Retinal pigment epithelial cell (primary cell): Measurements from ENCODE around the gene IGF2BP3.

Experiments used
- DNase-seq: peaks from one replicate; pipeline ENCODE4 v3.0.0-alpha.2; 2010; ENCODE audit warnings: low read depth
- H3K4me3 ChIP-seq: 2 replicates; pipeline ENCODE4 v1.5.1; 2011; ENCODE audit warnings: mild to moderate bottlenecking, low read length, control low read depth, moderate library complexity
- TF ChIP-seq, protein P1 (sequence below): conservative IDR thresholded peaks from 2 replicates; pipeline ENCODE4 v1.5.1; 2011; ENCODE audit warnings: low read depth, low read length, control low read depth, inconsistent platforms

The IGF2BP3 gene

GRCh38 chr7:23266918-23267317 lies 203.4 kb downstream of the IGF2BP3 start:
- H3K4me3 ChIP-seq = no peak overlapping the region
- TF ChIP-seq, protein P1, sequence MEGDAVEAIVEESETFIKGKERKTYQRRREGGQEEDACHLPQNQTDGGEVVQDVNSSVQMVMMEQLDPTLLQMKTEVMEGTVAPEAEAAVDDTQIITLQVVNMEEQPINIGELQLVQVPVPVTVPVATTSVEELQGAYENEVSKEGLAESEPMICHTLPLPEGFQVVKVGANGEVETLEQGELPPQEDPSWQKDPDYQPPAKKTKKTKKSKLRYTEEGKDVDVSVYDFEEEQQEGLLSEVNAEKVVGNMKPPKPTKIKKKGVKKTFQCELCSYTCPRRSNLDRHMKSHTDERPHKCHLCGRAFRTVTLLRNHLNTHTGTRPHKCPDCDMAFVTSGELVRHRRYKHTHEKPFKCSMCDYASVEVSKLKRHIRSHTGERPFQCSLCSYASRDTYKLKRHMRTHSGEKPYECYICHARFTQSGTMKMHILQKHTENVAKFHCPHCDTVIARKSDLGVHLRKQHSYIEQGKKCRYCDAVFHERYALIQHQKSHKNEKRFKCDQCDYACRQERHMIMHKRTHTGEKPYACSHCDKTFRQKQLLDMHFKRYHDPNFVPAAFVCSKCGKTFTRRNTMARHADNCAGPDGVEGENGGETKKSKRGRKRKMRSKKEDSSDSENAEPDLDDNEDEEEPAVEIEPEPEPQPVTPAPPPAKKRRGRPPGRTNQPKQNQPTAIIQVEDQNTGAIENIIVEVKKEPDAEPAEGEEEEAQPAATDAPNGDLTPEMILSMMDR = no peak
- no peak for DNase-seq

- TF ChIP-seq, protein P1 = no peak
- no peak overlapping the region for H3K4me3 ChIP-seq
- no peak for DNase-seq
Measured at GRCh38 chr7:23264916-23265458, 205.3 kb downstream of the IGF2BP3 start.

DNA sequence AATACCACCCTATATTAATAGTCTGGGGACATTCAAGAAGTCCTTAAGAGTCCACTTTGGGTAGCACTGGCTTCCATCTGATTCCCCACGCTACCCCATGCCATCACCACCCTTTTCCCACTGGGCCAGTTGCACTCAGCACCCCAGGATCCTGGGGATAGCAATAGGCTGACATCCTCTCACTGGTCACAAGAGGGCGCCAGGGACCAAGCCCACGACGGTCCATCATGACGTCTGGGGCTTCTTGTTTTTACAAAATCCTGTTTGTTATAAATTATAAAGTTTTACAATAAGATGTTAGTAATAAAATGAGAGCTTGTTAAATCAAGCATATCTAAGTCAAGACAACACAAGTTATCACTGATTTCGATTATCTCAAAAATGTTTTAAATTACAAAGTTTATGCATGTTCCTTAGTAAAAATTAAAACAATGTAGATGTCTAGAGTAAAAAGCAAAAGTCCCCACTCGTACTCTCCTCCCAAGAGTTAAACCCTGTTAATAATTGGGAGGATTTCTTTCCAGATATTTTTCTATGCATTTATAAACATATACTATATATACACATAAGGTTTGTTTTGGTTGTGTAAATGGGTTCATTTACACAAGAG lies 208.3 kb downstream of the IGF2BP3 start:
- no peak overlapping the region for H3K4me3 ChIP-seq
- no peak for DNase-seq
- TF ChIP-seq, protein P1 = peak; percentile 93

DNA sequence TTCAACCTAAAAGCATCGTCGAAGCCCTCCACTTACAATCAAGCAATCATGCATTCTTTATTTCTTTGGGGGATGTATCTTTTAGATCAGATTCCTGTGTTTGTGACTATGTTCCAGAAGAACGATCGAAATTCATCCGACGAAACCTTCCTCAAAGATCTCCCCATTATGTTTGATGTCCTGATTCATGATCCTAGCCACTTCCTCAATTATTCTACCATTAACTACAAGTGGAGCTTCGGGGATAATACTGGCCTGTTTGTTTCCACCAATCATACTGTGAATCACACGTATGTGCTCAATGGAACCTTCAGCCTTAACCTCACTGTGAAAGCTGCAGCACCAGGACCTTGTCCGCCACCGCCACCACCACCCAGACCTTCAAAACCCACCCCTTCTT lies 209.9 kb downstream of the IGF2BP3 start:
- TF ChIP-seq, protein P1 = no peak
- no peak overlapping the region for H3K4me3 ChIP-seq
- DNase-seq = no peak
